PC-9 (cell line): ENCODE data around the gene MAPRE3.

Source experiments
- CTCF ChIP-seq: fragments of 200-600 bp; sonication (generic); conservative IDR thresholded peaks from 2 replicates; pipeline ENCODE4 v1.6.1; 2017; ENCODE audit warnings: mixed run types, antibody characterized with exemption, mild to moderate bottlenecking, moderate library complexity
- EZH2 ChIP-seq: fragments of 200-600 bp; sonication (generic); IDR thresholded peaks from 2 replicates; pipeline ENCODE4 v1.8.0; 2017; ENCODE audit warnings: antibody characterized with exemption, low read depth

DNA sequence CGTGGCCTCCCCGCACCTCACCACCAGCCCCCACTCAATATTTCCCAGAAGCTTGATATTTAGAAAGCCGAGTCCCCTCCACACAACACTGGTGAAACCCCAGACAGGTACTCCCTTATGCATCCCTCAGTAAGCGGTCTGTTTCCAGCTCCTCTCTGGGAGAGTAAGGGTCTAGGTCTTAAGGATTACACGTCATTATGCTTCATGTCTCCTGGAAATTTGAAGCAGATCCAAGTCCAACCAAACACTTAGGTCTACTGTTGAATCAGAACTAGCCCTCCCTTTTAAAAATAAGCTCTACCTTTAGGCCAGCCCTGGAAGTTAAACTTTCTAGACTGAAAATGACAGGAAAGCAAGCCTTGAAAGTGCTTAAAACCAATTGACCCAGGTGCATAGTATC is 102.5 kb downstream of the MAPRE3 start:
- TF ChIP-seq CTCF (no peak), EZH2 (no peak)
